GM19238 (cell line): Measurements from ENCODE around the gene POLR2H.

Experiments
- DNase-seq: peaks from one replicate; pipeline ENCODE4 v3.0.0; 2011; ENCODE audit warnings: low spot score; ENCODE audit not compliant: insufficient read length

The POLR2H gene

GRCh38 chr3:184371570-184372018, 10.1 kb downstream of the POLR2H start:
- peak; percentile 78 for DNase-seq

- no peak for DNase-seq
Measured at GRCh38 chr3:184372296-184372821, 10.8 kb downstream of the POLR2H start.

- no peak for DNase-seq
Measured at GRCh38 chr3:184372911-184373310, 11.4 kb downstream of the POLR2H start.

- DNase-seq, result no peak
Measured at GRCh38 chr3:184373422-184373821, 11.9 kb downstream of the POLR2H start.

- DNase-seq, result no peak
Measured at GRCh38 chr3:184375747-184376461, 14.4 kb downstream of the POLR2H start.

GRCh38 chr3:184377374-184377773, 15.9 kb downstream of the POLR2H start:
- DNase-seq, result no peak

- DNase-seq, result no peak
Measured at GRCh38 chr3:184377882-184378445, 16.5 kb downstream of the POLR2H start, which contains the start of gene THPO. Gene THPO, minus strand, starts transcription at chr3:184378207. Its CDS starts 1,948 bp downstream, at chr3:184376259.

- no peak for DNase-seq
Measured at GRCh38 chr3:184378651-184379357, 17.3 kb downstream of the POLR2H start.

- no peak for DNase-seq
Measured at GRCh38 chr3:184379358-184380184, 18.1 kb downstream of the POLR2H start, which contains the start of gene CHRD. Gene CHRD, plus strand, starts transcription at chr3:184380054. Its CDS starts 265 bp downstream, at chr3:184380319.

- no peak for DNase-seq
Measured at GRCh38 chr3:184380185-184380626, 18.7 kb downstream of the POLR2H start.

GRCh38 chr3:184380627-184381260, 19.2 kb downstream of the POLR2H start:
- no peak for DNase-seq

GRCh38 chr3:184381261-184382224, 20.0 kb downstream of the POLR2H start:
- DNase-seq, result no peak

- DNase-seq, result no peak
Measured at GRCh38 chr3:184382326-184383032, 21.0 kb downstream of the POLR2H start.

- no peak for DNase-seq
Measured at GRCh38 chr3:184383033-184383740, 21.7 kb downstream of the POLR2H start.

- DNase-seq, result no peak
Measured at GRCh38 chr3:184384342-184384741, 22.8 kb downstream of the POLR2H start.

GRCh38 chr3:184384856-184385422, 23.4 kb downstream of the POLR2H start:
- DNase-seq, result no peak

- DNase-seq, result no peak
Measured at GRCh38 chr3:184386047-184386806, 24.7 kb downstream of the POLR2H start.
